GM20000 (cell line): ENCODE measurements around the gene ADGRD1.

Source experiments
- DNase-seq: peaks from one replicate; pipeline ENCODE4 v3.0.0; 2012; ENCODE audit warnings: low spot score
- CTCF ChIP-seq: IDR thresholded peaks from 2 replicates; pipeline ENCODE4 v1.5.1; 2012; ENCODE audit warnings: mild to moderate bottlenecking, control low read depth; ENCODE audit errors: extremely low read depth, missing control alignments

Gene ADGRD1

DNA sequence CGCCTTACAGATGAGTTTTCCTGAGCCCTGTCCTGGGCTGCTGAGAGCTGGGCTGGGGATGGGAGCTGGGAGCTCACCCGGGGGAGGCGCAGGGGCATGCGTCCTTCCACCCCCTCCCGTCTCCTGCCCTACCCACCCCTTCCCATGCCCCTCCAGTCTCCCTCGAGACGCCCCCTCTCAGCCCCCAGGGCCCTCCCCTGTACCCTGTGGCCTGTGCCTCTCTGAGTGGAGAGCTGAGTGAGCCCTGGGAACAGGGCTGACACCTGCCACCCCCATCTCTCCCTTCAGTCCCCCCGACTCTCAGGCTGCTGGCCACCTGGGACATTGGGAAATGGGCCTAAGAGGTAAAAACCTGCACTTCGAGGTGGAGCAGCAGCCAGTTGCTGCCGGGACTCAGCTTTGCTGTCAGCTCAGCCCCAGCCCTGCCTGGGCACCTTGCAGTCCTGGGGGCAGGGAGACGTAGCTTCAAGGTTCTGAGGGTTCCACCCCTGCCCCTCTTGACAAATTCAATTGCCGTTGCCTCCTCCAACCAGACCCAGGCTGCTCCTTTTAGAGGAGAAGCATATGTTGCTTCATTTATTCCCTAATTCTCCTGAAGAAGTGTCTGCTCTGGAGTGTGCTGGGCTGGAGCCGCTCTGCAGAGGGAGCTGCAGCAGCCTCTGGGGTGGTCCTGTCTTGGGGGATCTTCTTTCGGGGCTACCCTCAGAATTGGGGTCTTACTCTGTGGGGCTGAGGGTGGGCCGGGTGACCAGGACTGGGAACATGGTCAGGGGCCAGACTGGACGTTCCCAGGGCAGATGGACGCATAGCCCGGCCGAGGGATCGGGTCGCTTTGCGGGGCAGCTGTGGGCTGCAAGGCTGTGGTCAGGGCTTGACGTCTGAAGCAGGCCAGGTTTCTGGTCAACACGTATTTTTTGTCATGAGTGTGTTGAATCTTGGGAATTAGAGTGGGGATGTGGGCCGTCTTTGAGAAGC is 141.4 kb downstream of the ADGRD1 start:
- no peak for TF ChIP-seq CTCF
- DNase-seq: no peak

- no peak for TF ChIP-seq CTCF
- no peak for DNase-seq
These were observed 142.3 kb downstream of the ADGRD1 start for GRCh38 chr12:131095826-131096680.

DNA sequence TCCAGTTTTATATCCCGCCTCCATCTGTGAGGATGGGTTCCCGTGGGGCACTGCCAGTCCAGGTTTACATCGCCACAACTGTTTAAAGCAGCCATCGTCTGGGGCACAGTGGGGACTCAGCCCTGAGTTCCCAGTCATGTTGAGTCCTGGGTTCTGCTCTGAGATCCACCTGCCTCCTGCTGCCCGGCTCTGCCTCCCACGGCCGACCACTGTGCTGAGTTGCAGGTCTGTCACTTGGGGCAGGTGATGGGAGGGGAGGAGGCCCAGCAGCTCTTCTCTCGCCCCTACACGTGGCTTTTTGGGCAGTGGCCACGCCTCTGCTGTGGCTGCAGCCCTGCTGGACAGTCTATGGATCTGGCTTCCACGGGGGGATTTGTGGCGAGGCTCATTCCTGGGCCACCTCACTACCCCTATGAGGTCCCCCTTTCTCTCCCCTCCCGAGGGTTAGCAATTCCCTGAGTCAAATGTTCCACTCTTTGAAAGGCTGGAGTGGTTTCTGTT is 143.0 kb downstream of the ADGRD1 start:
- no peak for DNase-seq
- TF ChIP-seq CTCF: no peak

- no peak for TF ChIP-seq CTCF
- no peak for DNase-seq
These were observed 143.8 kb downstream of the ADGRD1 start for GRCh38 chr12:131097202-131098177.

DNA sequence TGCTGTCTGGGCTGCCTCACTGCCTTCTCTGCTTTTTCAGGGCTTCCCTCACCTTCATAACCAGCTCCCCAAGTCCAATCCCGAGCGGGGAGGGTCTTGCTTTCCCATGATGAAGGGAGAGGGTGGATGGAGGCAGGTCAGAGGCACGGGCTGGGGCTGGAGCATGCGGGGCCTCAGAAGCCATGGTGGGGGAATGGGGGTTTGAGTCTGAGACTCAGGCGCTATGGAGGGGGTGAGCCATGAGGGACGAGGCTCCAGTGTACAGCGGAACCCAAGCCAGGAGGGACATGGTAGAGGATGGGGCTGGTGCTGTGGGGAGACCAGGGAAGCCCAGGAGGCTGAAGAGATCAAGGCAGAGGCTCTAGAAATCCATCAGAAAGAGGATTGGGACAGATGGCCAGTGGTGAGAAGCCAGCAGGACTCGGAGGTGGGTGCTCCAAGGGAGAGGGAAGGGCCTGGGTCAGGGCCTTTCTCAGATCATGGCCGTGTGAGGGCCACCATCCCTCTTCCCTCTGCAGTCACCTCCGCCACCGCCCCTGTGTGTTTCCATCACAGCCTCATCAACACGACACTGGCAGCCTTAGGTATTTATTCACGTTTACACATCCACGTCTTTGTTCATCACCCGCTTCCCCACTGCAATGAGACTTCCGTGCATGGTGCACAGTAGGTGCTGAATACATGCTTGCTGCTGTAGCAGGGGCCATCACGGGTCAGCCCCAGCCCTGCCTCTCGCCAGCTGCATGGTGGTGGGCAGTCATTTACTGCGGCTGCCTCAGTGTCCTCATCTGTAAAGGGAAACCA is 144.7 kb downstream of the ADGRD1 start:
- no peak for DNase-seq
- no peak for TF ChIP-seq CTCF

GRCh38 chr12:131100031-131100674 is 146.4 kb downstream of the ADGRD1 start:
- DNase-seq: no peak
- no peak for TF ChIP-seq CTCF
